HCT116 (cell line): ENCODE results near the gene RNASEH2A. TPM values are rescaled to one million over a fixed set of nuclear protein-coding genes. Genes with fewer than 3 reads are reported as not detected.
A peak's percentile ranks its signal among the peaks of the same experiment; 100 is the strongest.

Source experiments
- ATAC-seq: fragments of 200-7000 bp; cut with Tn5 transposase; 2 replicates; pipeline ENCODE4 v1.9.1; 2020; ENCODE audit warnings: mild to moderate bottlenecking, moderate library complexity
- BruUV-seq: library from RNA; stranded (reverse); fragments of 400-500 nt; replicated peaks from 2 replicates; lab custom pipeline; 2021; lab: Mats Ljungman, UMichigan
- CTCF ChIA-PET: fragments of 300-600 bp; sonication (Branson Sonifier 250); formaldehyde crosslinking; loops from one replicate; lab custom pipeline; 2021; ENCODE audit warnings: antibody characterized with exemption; lab: Charles Lee
- POLR2A ChIA-PET: fragments of 300-600, 350-600 bp; sonication (Branson Sonifier 250); formaldehyde crosslinking; loops from one replicate; lab custom pipeline; 2021; ENCODE audit warnings: antibody characterized with exemption; lab: Charles Lee
- RAD21 ChIA-PET, 2 experiments: fragments of 300-600 bp; sonication (Branson Sonifier 250); formaldehyde crosslinking; loops; one replicate each; lab custom pipeline; 2023; ENCODE audit warnings: low total read pairs in 2 of 2; ENCODE audit not compliant: uncharacterized antibody in 2 of 2, unreplicated experiment in 2 of 2, low non-redundant PET in 1 of 2; lab: Charles Lee
- DNase-seq: peaks from one replicate; pipeline ENCODE4 v3.0.0-alpha.2; 2010; ENCODE audit warnings: low read depth, low spot score
- H2AFZ ChIP-seq: fragments of 200-600 bp; shearing (Covaris generic), sonication (generic); 2 replicates; pipeline ENCODE4 v1.6.1; 2017; ENCODE audit warnings: low read depth, mixed run types, mixed read lengths, antibody characterized with exemption, low read length; ENCODE audit not compliant: poor library complexity, severe bottlenecking
- H3K27ac ChIP-seq: 2 replicates; pipeline ENCODE4 v1.5.1; 2012; ENCODE audit warnings: low read depth, low read length
- H3K27me3 ChIP-seq: fragments of 200-600 bp; sonication (generic); 2 replicates; pipeline ENCODE4 v1.6.1; 2016; ENCODE audit warnings: mixed run types, low read length, mixed read lengths; ENCODE audit not compliant: insufficient read depth
- H3K36me3 ChIP-seq, 2 experiments: fragments of 200-500 bp in 1 of 2; fragments of 200-600 bp in 1 of 2; sonication (Bioruptor generic) in 1 of 2; sonication (generic) in 1 of 2; 2 replicates each; pipeline versions ENCODE4 v1.5.1 to v1.6.1; 2014 to 2016; ENCODE audit warnings: low read length in 2 of 2, inconsistent platforms in 1 of 2, mixed read lengths in 1 of 2, mixed run types in 1 of 2; ENCODE audit not compliant: insufficient read depth in 2 of 2, control insufficient read depth in 1 of 2
- H3K4me1 ChIP-seq, 2 experiments: fragments of 200-600 bp in 1 of 2; sonication (generic) in 1 of 2; 2 replicates each; pipeline versions ENCODE4 v1.5.1 to v1.6.1; 2012 to 2017; ENCODE audit warnings: low read length in 2 of 2, inconsistent platforms in 1 of 2, mild to moderate bottlenecking in 1 of 2, mixed read lengths in 1 of 2, mixed run types in 1 of 2, moderate library complexity in 1 of 2; ENCODE audit not compliant: insufficient read depth in 2 of 2, control insufficient read depth in 1 of 2
- H3K4me2 ChIP-seq: fragments of 200-600 bp; sonication (generic); 2 replicates; pipeline ENCODE4 v1.6.1; 2017; ENCODE audit warnings: mixed run types, low read length, mixed read lengths
- H3K4me3 ChIP-seq, 2 experiments: fragments of 200-600 bp in 1 of 2; sonication (generic) in 1 of 2; replicated peaks in 1 of 2; 2 replicates each; pipeline ENCODE4 v1.5.1; 2011 to 2016; ENCODE audit warnings: low read length in 2 of 2, control low read depth in 1 of 2, low read depth in 1 of 2, mild to moderate bottlenecking in 1 of 2, mixed read lengths in 1 of 2, mixed run types in 1 of 2
- H3K79me2 ChIP-seq: fragments of 200-600 bp; sonication (generic); 2 replicates; pipeline ENCODE4 v1.6.1; 2017; ENCODE audit warnings: mild to moderate bottlenecking, mixed run types, low read length, moderate library complexity, mixed read lengths; ENCODE audit not compliant: insufficient read depth
- H3K9ac ChIP-seq: fragments of 200-600 bp; sonication (generic); 2 replicates; pipeline ENCODE4 v1.6.1; 2016; ENCODE audit warnings: low read length, mixed read lengths
- H3K9me2 ChIP-seq: fragments of 200-600 bp; sonication (generic), shearing (Covaris generic); 2 replicates; pipeline ENCODE4 v1.6.1; 2017; ENCODE audit warnings: mixed run types, mild to moderate bottlenecking, moderate library complexity; ENCODE audit not compliant: insufficient read depth
- H3K9me3 ChIP-seq, 2 experiments: fragments of 200-500 bp in 1 of 2; fragments of 200-600 bp in 1 of 2; sonication (Bioruptor generic) in 1 of 2; sonication (generic) in 1 of 2; 2 replicates each; pipeline ENCODE4 v1.6.1; 2014 to 2017; ENCODE audit warnings: low read length in 2 of 2, mixed read lengths in 2 of 2, inconsistent platforms in 1 of 2, low read depth in 1 of 2, mild to moderate bottlenecking in 1 of 2, mixed run types in 1 of 2, moderate library complexity in 1 of 2; ENCODE audit not compliant: control insufficient read depth in 1 of 2, insufficient read depth in 1 of 2
- H4K20me1 ChIP-seq: fragments of 200-600 bp; sonication (generic), shearing (Covaris generic); 2 replicates; pipeline ENCODE4 v1.6.1; 2017; ENCODE audit warnings: mixed run types, mild to moderate bottlenecking, moderate library complexity; ENCODE audit not compliant: insufficient read depth
- CBX3 ChIP-seq: IDR thresholded peaks from 2 replicates; pipeline ENCODE4 v1.6.1; 2012; ENCODE audit warnings: low read depth
- CEBPB ChIP-seq: IDR thresholded peaks from 2 replicates; pipeline ENCODE4 v1.6.1; 2012; ENCODE audit warnings: low read depth
- CTCF ChIP-seq, 3 experiments: fragments of 200-600 bp in 1 of 3; sonication (generic) in 1 of 3; IDR thresholded peaks in 2 of 3; conservative IDR thresholded peaks in 1 of 3; 2 replicates each; pipeline ENCODE4 v1.5.1; 2012 to 2017; ENCODE audit warnings: low read depth in 2 of 3, low read length in 2 of 3, antibody characterized with exemption in 1 of 3, borderline replicate concordance in 1 of 3, control low read depth in 1 of 3, mild to moderate bottlenecking in 1 of 3, mixed read lengths in 1 of 3, mixed run types in 1 of 3, moderate library complexity in 1 of 3; ENCODE audit not compliant: insufficient read depth in 1 of 3
- EGR1 ChIP-seq: IDR thresholded peaks from 2 replicates; pipeline ENCODE4 v1.6.1; 2012; ENCODE audit warnings: low read depth
- ELF1 ChIP-seq: IDR thresholded peaks from 2 replicates; pipeline ENCODE4 v1.6.1; 2012; ENCODE audit warnings: low read depth, borderline replicate concordance
- EZH2 ChIP-seq: fragments of 200-600 bp; sonication (generic); IDR thresholded peaks from 2 replicates; pipeline ENCODE4 v1.6.1; 2017; ENCODE audit warnings: antibody characterized with exemption, mixed run types
- FOSL1 ChIP-seq: IDR thresholded peaks from 2 replicates; pipeline ENCODE4 v1.6.1; 2012; ENCODE audit warnings: low read depth
- JUND ChIP-seq: IDR thresholded peaks from 2 replicates; pipeline ENCODE4 v1.6.1; 2012
- POLR2A ChIP-seq: IDR thresholded peaks from 2 replicates; pipeline ENCODE4 v1.7.0; 2011; ENCODE audit warnings: borderline replicate concordance; ENCODE audit not compliant: insufficient read depth, insufficient read length; ENCODE audit errors: extremely low read depth
- POLR2AphosphoS5 ChIP-seq: IDR thresholded peaks from 2 replicates; pipeline ENCODE4 v1.6.1; 2011; ENCODE audit warnings: mild to moderate bottlenecking, low read depth, low read length, moderate library complexity
- RAD21 ChIP-seq: IDR thresholded peaks from 2 replicates; pipeline ENCODE4 v1.6.1; 2012; ENCODE audit warnings: low read depth, mild to moderate bottlenecking
- SIN3A ChIP-seq: IDR thresholded peaks from 2 replicates; pipeline ENCODE4 v1.6.1; 2012; ENCODE audit warnings: low read depth
- SRF ChIP-seq: IDR thresholded peaks from 2 replicates; pipeline ENCODE4 v1.6.1; 2012; ENCODE audit warnings: low read depth
- TCF7L2 ChIP-seq: IDR thresholded peaks from 2 replicates; pipeline ENCODE4 v1.7.0; 2011; ENCODE audit warnings: borderline replicate concordance, inconsistent platforms; ENCODE audit not compliant: insufficient read depth, insufficient read length; ENCODE audit errors: extremely low read depth
- YY1 ChIP-seq: IDR thresholded peaks from 2 replicates; pipeline ENCODE4 v1.6.1; 2011; ENCODE audit warnings: low read length, low read depth, moderate library complexity, mild to moderate bottlenecking; ENCODE audit not compliant: insufficient replicate concordance; ENCODE audit errors: extremely low read depth
- ZFX ChIP-seq: fragments of 450-650 bp; IDR thresholded peaks from 2 replicates; pipeline ENCODE4 v1.6.1; 2017
- intact Hi-C: fragments of 100-400 bp; cut with micrococcal nuclease; formaldehyde crosslinking; loops from 2 replicates; pipeline ENCODE4 v1.10.0; 2022
- total RNA-seq: library from RNA; stranded (reverse); gene quantifications from one replicate; pipeline ENCODE4 v1.2.1, GENCODE V29; 2021; ENCODE audit not compliant: unreplicated experiment
- TF ChIP-seq, protein P1 (sequence below): IDR thresholded peaks from 2 replicates; pipeline ENCODE4 v1.6.1; 2012; ENCODE audit warnings: low read depth
- TF ChIP-seq, protein P2 (sequence below): IDR thresholded peaks from 2 replicates; pipeline ENCODE4 v1.6.1; 2011; ENCODE audit warnings: mild to moderate bottlenecking, low read length, moderate library complexity; ENCODE audit not compliant: insufficient replicate concordance; ENCODE audit errors: extremely low read depth
- TF ChIP-seq, protein P3 (sequence below): IDR thresholded peaks from 2 replicates; pipeline ENCODE4 v1.6.1; 2012
- TF ChIP-seq, protein P4 (sequence below): IDR thresholded peaks from 2 replicates; pipeline ENCODE4 v1.6.1; 2012

The RNASEH2A gene
- total RNA-seq, 1 experiment from 2014 or later: 54.5 TPM

- H3K79me2 ChIP-seq: no peaks in the 10 kb centered on the region
- TF ChIP-seq CBX3 (no peak), CEBPB (no peak), JUND (no peak), FOSL1 (no peak), CTCF (IDR thresholded peaks at IDR 0.05 in 2 of 3, conservative IDR thresholded peaks at IDR 0.05 in 1 of 3; ENCODE audit: borderline replicate concordance in 1 of 3, insufficient read depth in 1 of 3, low read depth in 2 of 3, low read length in 2 of 3) (no peak), ELF1 (no peak), EGR1 (no peak), POLR2A (no peak), SRF (no peak), TCF7L2 (no peak), RAD21 (no peak), ZFX (no peak), SIN3A (no peak), YY1 (no peak), POLR2AphosphoS5 (no peak), EZH2 (no peak)
- TF ChIP-seq, protein P1, sequence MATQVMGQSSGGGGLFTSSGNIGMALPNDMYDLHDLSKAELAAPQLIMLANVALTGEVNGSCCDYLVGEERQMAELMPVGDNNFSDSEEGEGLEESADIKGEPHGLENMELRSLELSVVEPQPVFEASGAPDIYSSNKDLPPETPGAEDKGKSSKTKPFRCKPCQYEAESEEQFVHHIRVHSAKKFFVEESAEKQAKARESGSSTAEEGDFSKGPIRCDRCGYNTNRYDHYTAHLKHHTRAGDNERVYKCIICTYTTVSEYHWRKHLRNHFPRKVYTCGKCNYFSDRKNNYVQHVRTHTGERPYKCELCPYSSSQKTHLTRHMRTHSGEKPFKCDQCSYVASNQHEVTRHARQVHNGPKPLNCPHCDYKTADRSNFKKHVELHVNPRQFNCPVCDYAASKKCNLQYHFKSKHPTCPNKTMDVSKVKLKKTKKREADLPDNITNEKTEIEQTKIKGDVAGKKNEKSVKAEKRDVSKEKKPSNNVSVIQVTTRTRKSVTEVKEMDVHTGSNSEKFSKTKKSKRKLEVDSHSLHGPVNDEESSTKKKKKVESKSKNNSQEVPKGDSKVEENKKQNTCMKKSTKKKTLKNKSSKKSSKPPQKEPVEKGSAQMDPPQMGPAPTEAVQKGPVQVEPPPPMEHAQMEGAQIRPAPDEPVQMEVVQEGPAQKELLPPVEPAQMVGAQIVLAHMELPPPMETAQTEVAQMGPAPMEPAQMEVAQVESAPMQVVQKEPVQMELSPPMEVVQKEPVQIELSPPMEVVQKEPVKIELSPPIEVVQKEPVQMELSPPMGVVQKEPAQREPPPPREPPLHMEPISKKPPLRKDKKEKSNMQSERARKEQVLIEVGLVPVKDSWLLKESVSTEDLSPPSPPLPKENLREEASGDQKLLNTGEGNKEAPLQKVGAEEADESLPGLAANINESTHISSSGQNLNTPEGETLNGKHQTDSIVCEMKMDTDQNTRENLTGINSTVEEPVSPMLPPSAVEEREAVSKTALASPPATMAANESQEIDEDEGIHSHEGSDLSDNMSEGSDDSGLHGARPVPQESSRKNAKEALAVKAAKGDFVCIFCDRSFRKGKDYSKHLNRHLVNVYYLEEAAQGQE: no peak
- TF ChIP-seq, protein P2, sequence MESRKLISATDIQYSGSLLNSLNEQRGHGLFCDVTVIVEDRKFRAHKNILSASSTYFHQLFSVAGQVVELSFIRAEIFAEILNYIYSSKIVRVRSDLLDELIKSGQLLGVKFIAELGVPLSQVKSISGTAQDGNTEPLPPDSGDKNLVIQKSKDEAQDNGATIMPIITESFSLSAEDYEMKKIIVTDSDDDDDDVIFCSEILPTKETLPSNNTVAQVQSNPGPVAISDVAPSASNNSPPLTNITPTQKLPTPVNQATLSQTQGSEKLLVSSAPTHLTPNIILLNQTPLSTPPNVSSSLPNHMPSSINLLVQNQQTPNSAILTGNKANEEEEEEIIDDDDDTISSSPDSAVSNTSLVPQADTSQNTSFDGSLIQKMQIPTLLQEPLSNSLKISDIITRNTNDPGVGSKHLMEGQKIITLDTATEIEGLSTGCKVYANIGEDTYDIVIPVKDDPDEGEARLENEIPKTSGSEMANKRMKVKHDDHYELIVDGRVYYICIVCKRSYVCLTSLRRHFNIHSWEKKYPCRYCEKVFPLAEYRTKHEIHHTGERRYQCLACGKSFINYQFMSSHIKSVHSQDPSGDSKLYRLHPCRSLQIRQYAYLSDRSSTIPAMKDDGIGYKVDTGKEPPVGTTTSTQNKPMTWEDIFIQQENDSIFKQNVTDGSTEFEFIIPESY: no peak
- TF ChIP-seq, protein P3, sequence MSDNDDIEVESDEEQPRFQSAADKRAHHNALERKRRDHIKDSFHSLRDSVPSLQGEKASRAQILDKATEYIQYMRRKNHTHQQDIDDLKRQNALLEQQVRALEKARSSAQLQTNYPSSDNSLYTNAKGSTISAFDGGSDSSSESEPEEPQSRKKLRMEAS: no peak
- TF ChIP-seq, protein P4, sequence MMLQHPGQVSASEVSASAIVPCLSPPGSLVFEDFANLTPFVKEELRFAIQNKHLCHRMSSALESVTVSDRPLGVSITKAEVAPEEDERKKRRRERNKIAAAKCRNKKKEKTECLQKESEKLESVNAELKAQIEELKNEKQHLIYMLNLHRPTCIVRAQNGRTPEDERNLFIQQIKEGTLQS: no peak
- TF ChIP-seq, all 23 proteins: peak for 0
- H3K36me3 ChIP-seq: no peaks in the 10 kb centered on the region
- peaks cover 16 to 33% of the 10 kb centered on the region in 2 experiments for H3K4me1 ChIP-seq
- POLR2A ChIA-PET: no interaction called here
- H3K4me3 ChIP-seq: no peak overlapping the region
- H3K9ac ChIP-seq: no peak overlapping the region
- no peaks in the 10 kb centered on the region for H3K27me3 ChIP-seq
- no peak overlapping the region for H2AFZ ChIP-seq
- H3K4me2 ChIP-seq: no peak overlapping the region
- H3K9me3 ChIP-seq: no peaks in the 10 kb centered on the region
- ATAC-seq: peak; percentile 41
- RAD21 ChIA-PET: no interaction called here
- CTCF ChIA-PET: interaction anchor here (1.3 kb wide), 1 partner anchor 9 kb away, joined by 4 read pairs; no protein-coding TSS in a partner anchor
- no peaks in the 10 kb centered on the region for H4K20me1 ChIP-seq
- H3K9me2 ChIP-seq: no peaks in the 10 kb centered on the region
- no peak for DNase-seq
- H3K27ac ChIP-seq: no peak overlapping the region
- no TSS peak for BruUV-seq
- intact Hi-C loops: no loop called here
These were observed 22.1 kb downstream of the RNASEH2A start for GRCh38 chr19:12828494-12828893.
